WTC11 (cell line): ENCODE measurements around the gene PASD1. TPM values are rescaled to one million over a fixed set of nuclear protein-coding genes. Genes with fewer than 3 reads are reported as not detected.
"Not testable (repeated sequence)": the region's sequence is repeated elsewhere in the genome, so short reads cannot be mapped to it uniquely, and the experiment has no call there.

ENCODE experiments used
- ATAC-seq: fragments of 200-7000 bp; cut with Tn5 transposase; 2 replicates; pipeline ENCODE4 v1.10.0; 2021; ENCODE audit warnings: mild to moderate bottlenecking, moderate library complexity
- CTCF ChIA-PET: fragments of 300-600 bp; sonication (Branson Sonifier 250); formaldehyde crosslinking; loops from one replicate; lab custom pipeline; 2021; ENCODE audit warnings: antibody characterized with exemption; lab: Charles Lee
- POLR2A ChIA-PET: fragments of 350-600 bp; sonication (Branson Sonifier 250); formaldehyde crosslinking; loops from one replicate; lab custom pipeline; 2021; ENCODE audit warnings: antibody characterized with exemption; lab: Charles Lee
- DNase-seq: peaks from one replicate; pipeline ENCODE4 v3.0.0; 2021; ENCODE audit warnings: low spot score
- H3K27ac Mint-ChIP-seq: 2 replicates; pipeline ENCODE4 v1.8.0; 2021; ENCODE audit warnings: mixed read lengths
- H3K27me3 Mint-ChIP-seq: 2 replicates; pipeline ENCODE4 v1.8.0; 2021; ENCODE audit warnings: low read depth, mild to moderate bottlenecking, moderate library complexity, mixed read lengths
- H3K36me3 Mint-ChIP-seq: 2 replicates; pipeline ENCODE4 v1.8.0; 2021; ENCODE audit warnings: mixed read lengths
- H3K4me1 Mint-ChIP-seq: 2 replicates; pipeline ENCODE4 v1.8.0; 2022; ENCODE audit warnings: mixed read lengths
- H3K4me3 Mint-ChIP-seq: 2 replicates; pipeline ENCODE4 v1.8.0; 2021; ENCODE audit warnings: mild to moderate bottlenecking, moderate library complexity, mixed read lengths
- H3K9me3 Mint-ChIP-seq: 2 replicates; pipeline ENCODE4 v1.8.0; 2021; ENCODE audit warnings: mixed read lengths
- GABPB1 ChIP-seq: sonication (generic); formaldehyde crosslinking; IDR thresholded peaks from 2 replicates; pipeline ENCODE4 v1.8.1; 2023; ENCODE audit warnings: mild to moderate bottlenecking, missing genetic modification reagents
- JAZF1 ChIP-seq: fragments of 250-450 bp; sonication (Bioruptor Pico); IDR thresholded peaks from 2 replicates; pipeline ENCODE4 v1.9.0; 2021; ENCODE audit warnings: moderate library complexity, mild to moderate bottlenecking, inconsistent platforms
- NR1H2 ChIP-seq: sonication (generic); formaldehyde crosslinking; IDR thresholded peaks from 2 replicates; pipeline ENCODE4 v1.9.0; 2021; ENCODE audit warnings: mild to moderate bottlenecking, moderate library complexity, missing genetic modification reagents
- OVOL2 ChIP-seq: fragments of 250-450 bp; sonication (Bioruptor Pico); IDR thresholded peaks from 2 replicates; pipeline ENCODE4 v1.9.0; 2021; ENCODE audit warnings: mild to moderate bottlenecking, borderline replicate concordance
- TCF7 ChIP-seq: sonication (generic); formaldehyde crosslinking; IDR thresholded peaks from 2 replicates; pipeline ENCODE4 v1.8.0; 2022; ENCODE audit warnings: mild to moderate bottlenecking, low read depth, missing genetic modification reagents, moderate library complexity
- TP53 ChIP-seq: sonication (generic); formaldehyde crosslinking; IDR thresholded peaks from 2 replicates; pipeline ENCODE4 v1.8.1; 2023; ENCODE audit warnings: mild to moderate bottlenecking, missing genetic modification reagents
- USF2 ChIP-seq: sonication (generic); formaldehyde crosslinking; IDR thresholded peaks from 2 replicates; pipeline ENCODE4 v1.8.1; 2023; ENCODE audit warnings: mild to moderate bottlenecking, missing genetic modification reagents, moderate library complexity
- ZNF263 ChIP-seq: sonication (generic); formaldehyde crosslinking; IDR thresholded peaks from 2 replicates; pipeline ENCODE4 v1.8.1; 2022; ENCODE audit warnings: low read depth, mild to moderate bottlenecking, moderate library complexity, missing genetic modification reagents
- ZSCAN18 ChIP-seq: fragments of 250-450 bp; sonication (Bioruptor Pico); IDR thresholded peaks from 2 replicates; pipeline ENCODE4 v2.1.2; 2022; ENCODE audit warnings: mild to moderate bottlenecking, moderate library complexity
- total RNA-seq: library from RNA; stranded (reverse); gene quantifications from 3 replicates; pipeline ENCODE4 v1.2.3, GENCODE V29; 2021
- TF ChIP-seq, protein P1 (sequence below): sonication (generic); formaldehyde crosslinking; IDR thresholded peaks from 2 replicates; pipeline ENCODE4 v1.8.1; 2022; ENCODE audit warnings: missing genetic modification reagents, borderline replicate concordance
- TF ChIP-seq, protein P2 (sequence below): sonication (generic); formaldehyde crosslinking; IDR thresholded peaks from 2 replicates; pipeline ENCODE4 v1.8.1; 2022; ENCODE audit warnings: low read depth, missing genetic modification reagents, borderline replicate concordance

Gene PASD1
- total RNA-seq, 1 experiment from 2014 or later = not detected

DNA sequence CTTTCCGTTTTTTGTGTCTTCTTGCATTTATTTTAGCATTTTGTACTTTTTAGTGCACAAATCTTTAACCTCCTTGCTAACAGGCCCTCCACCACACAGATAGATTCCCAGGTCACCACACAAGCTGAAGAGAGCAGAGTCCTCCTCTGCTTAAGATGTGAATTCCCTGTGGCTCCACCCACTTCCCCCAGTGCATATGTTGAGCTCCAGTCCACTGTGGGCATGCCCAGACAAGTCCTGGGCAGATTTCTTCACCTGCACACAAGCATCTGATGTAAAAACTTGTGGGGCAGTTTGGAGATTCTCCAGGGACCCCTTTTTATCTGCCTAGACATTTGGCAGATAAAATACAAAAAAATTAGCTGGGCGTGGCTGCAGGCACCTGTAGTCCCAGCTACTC is 19.8 kb upstream of the PASD1 start:
- Mint-ChIP-seq H3K36me3 (no peaks in the 10 kb centered on the region), H3K4me3 (no peak overlapping the region), H3K9me3 (no peaks in the 10 kb centered on the region), H3K27ac (peak overlapping the region; percentile 72), H3K27me3 (no peaks in the 10 kb centered on the region), H3K4me1 (peaks cover 13% of the 10 kb centered on the region)
- ATAC-seq (no peak), DNase-seq (no peak)
- TF ChIP-seq TCF7 = no peak
- no peak for TF ChIP-seq NR1H2 (CRISPR knock-in tag)
- 0 out of 2 replicates have a peak, but pooled peaks have one; percentile 28 for TF ChIP-seq TP53 (CRISPR knock-in tag)
- TF ChIP-seq OVOL2 (CRISPR knock-in tag) = no peak
- POLR2A ChIA-PET = no interaction called here
- CTCF ChIA-PET = no interaction called here

GRCh38 chrX:151546226-151546625 is 17.2 kb upstream of the PASD1 start:
- CTCF ChIA-PET = interaction anchor here (0.6 kb wide), 1 partner anchor 142 kb away, joined by 3 read pairs; no protein-coding TSS in a partner anchor
- ATAC-seq, H3K27ac Mint-ChIP-seq, H3K4me3 Mint-ChIP-seq, H3K27me3 Mint-ChIP-seq, H3K9me3 Mint-ChIP-seq, DNase-seq, POLR2A ChIA-PET, H3K36me3 Mint-ChIP-seq: not testable (repeated sequence)
- H3K4me1 Mint-ChIP-seq = peaks cover 13% of the 10 kb centered on the region

- H3K4me3 Mint-ChIP-seq, H3K27me3 Mint-ChIP-seq, H3K9me3 Mint-ChIP-seq, H3K4me1 Mint-ChIP-seq, DNase-seq, POLR2A ChIA-PET, ATAC-seq, H3K36me3 Mint-ChIP-seq, CTCF ChIA-PET, H3K27ac Mint-ChIP-seq: not testable (repeated sequence)
These were observed 12.3 kb upstream of the PASD1 start for GRCh38 chrX:151551176-151551575.

- ATAC-seq = no peak
- ChIA-PET POLR2A (no interaction called here), CTCF (no interaction called here)
- Mint-ChIP-seq H3K9me3 (peaks cover 17% of the 10 kb centered on the region), H3K27ac (no peak overlapping the region), H3K27me3 (no peaks in the 10 kb centered on the region), H3K4me3 (no peak overlapping the region), H3K4me1 (no peaks in the 10 kb centered on the region), H3K36me3 (no peaks in the 10 kb centered on the region; the same call in 1 of the 2 replicates)
- no peak for DNase-seq
- TF ChIP-seq, protein P1, sequence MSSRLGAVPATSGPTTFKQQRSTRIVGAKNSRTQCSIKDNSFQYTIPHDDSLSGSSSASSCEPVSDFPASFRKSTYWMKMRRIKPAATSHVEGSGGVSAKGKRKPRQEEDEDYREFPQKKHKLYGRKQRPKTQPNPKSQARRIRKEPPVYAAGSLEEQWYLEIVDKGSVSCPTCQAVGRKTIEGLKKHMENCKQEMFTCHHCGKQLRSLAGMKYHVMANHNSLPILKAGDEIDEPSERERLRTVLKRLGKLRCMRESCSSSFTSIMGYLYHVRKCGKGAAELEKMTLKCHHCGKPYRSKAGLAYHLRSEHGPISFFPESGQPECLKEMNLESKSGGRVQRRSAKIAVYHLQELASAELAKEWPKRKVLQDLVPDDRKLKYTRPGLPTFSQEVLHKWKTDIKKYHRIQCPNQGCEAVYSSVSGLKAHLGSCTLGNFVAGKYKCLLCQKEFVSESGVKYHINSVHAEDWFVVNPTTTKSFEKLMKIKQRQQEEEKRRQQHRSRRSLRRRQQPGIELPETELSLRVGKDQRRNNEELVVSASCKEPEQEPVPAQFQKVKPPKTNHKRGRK (CRISPR knock-in tag) = no peak
- TF ChIP-seq JAZF1 (CRISPR knock-in tag) = no peak
- no peak for TF ChIP-seq ZSCAN18 (CRISPR knock-in tag)
- TF ChIP-seq, protein P2, sequence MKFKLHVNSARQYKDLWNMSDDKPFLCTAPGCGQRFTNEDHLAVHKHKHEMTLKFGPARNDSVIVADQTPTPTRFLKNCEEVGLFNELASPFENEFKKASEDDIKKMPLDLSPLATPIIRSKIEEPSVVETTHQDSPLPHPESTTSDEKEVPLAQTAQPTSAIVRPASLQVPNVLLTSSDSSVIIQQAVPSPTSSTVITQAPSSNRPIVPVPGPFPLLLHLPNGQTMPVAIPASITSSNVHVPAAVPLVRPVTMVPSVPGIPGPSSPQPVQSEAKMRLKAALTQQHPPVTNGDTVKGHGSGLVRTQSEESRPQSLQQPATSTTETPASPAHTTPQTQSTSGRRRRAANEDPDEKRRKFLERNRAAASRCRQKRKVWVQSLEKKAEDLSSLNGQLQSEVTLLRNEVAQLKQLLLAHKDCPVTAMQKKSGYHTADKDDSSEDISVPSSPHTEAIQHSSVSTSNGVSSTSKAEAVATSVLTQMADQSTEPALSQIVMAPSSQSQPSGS (CRISPR knock-in tag) = no peak
- TF ChIP-seq USF2 (CRISPR knock-in tag) = no peak
- no peak for TF ChIP-seq GABPB1 (CRISPR knock-in tag)
- no peak for TF ChIP-seq ZNF263 (CRISPR knock-in tag)
These were observed 10.7 kb upstream of the PASD1 start for GRCh38 chrX:151552743-151553142.

GRCh38 chrX:151555301-151555700 is 8.2 kb upstream of the PASD1 start:
- H3K4me3 Mint-ChIP-seq, ATAC-seq, H3K27me3 Mint-ChIP-seq, H3K27ac Mint-ChIP-seq, DNase-seq, H3K4me1 Mint-ChIP-seq, POLR2A ChIA-PET, CTCF ChIA-PET, H3K36me3 Mint-ChIP-seq: not testable (repeated sequence)
- peaks cover 17% of the 10 kb centered on the region for H3K9me3 Mint-ChIP-seq

- H3K4me3 Mint-ChIP-seq, H3K4me1 Mint-ChIP-seq, CTCF ChIA-PET, DNase-seq, H3K27me3 Mint-ChIP-seq, ATAC-seq, H3K27ac Mint-ChIP-seq, POLR2A ChIA-PET, H3K9me3 Mint-ChIP-seq, H3K36me3 Mint-ChIP-seq: not testable (repeated sequence)
These were observed 990 bp upstream of the PASD1 start for GRCh38 chrX:151562485-151562884.

DNA sequence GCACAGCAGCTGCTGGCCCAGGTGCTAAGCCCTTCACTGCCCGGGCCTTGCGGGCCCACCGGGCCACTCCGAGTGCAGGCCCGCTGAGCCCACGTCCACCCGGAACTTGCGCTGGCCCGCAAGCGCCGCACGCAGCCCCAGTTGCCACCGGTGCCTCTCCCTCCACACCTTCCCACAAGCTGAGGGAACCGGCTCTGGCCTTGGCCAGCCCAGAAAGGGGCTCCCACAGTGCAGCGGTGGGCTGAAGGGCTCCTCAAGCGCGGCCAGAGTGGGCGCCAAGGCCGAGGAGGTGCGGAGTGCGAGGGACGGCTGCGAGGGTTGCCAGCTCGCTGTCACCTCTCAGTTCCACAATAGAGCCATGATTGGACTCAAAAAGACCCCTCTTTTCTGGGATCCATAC is 472 bp upstream of the PASD1 start:
- H3K27ac Mint-ChIP-seq, H3K4me1 Mint-ChIP-seq, CTCF ChIA-PET, ATAC-seq, POLR2A ChIA-PET, H3K4me3 Mint-ChIP-seq, H3K9me3 Mint-ChIP-seq, H3K36me3 Mint-ChIP-seq, H3K27me3 Mint-ChIP-seq, DNase-seq: not testable (repeated sequence)
